HG02763 (cell line): ENCODE data around the gene PLEKHM2.

Experiments used
- ATAC-seq: cut with Tn5 transposase; IDR thresholded peaks from one replicate; pipeline ENCODE4 v1.9.1; 2021; ENCODE audit warnings: mild to moderate bottlenecking, moderate library complexity; ENCODE audit not compliant: unreplicated experiment

The PLEKHM2 gene

GRCh38 chr1:15737324-15738319 lies 53.5 kb downstream of the PLEKHM2 start:
- ATAC-seq: no peak

GRCh38 chr1:15738416-15739113 lies 54.4 kb downstream of the PLEKHM2 start:
- no peak for ATAC-seq

- ATAC-seq: no peak
These were observed 55.1 kb downstream of the PLEKHM2 start for GRCh38 chr1:15739259-15739658.

GRCh38 chr1:15739745-15740144 lies 55.6 kb downstream of the PLEKHM2 start:
- no peak for ATAC-seq

- no peak for ATAC-seq
These were observed 57.1 kb downstream of the PLEKHM2 start for GRCh38 chr1:15740924-15741850.

- ATAC-seq: no peak
These were observed 58.2 kb downstream of the PLEKHM2 start, which contains the start of gene TMEM82 for GRCh38 chr1:15742339-15742801. Gene TMEM82 (plus strand): TSS chr1:15742499. CDS start chr1:15742560, 61 bp downstream.

GRCh38 chr1:15744122-15744679 lies 60.1 kb downstream of the PLEKHM2 start:
- no peak for ATAC-seq

- ATAC-seq: no peak
These were observed 63.3 kb downstream of the PLEKHM2 start for GRCh38 chr1:15747378-15747777.

GRCh38 chr1:15748264-15748663 lies 64.1 kb downstream of the PLEKHM2 start:
- no peak for ATAC-seq

- ATAC-seq: no peak
These were observed 64.7 kb downstream of the PLEKHM2 start for GRCh38 chr1:15748690-15749398.

- no peak for ATAC-seq
These were observed 65.5 kb downstream of the PLEKHM2 start for GRCh38 chr1:15749399-15750291.

GRCh38 chr1:15750924-15751323 lies 66.8 kb downstream of the PLEKHM2 start:
- no peak for ATAC-seq

GRCh38 chr1:15751717-15752116 lies 67.6 kb downstream of the PLEKHM2 start:
- no peak for ATAC-seq

GRCh38 chr1:15753776-15754175 lies 69.7 kb downstream of the PLEKHM2 start:
- ATAC-seq: no peak

GRCh38 chr1:15755021-15755645 lies 71.0 kb downstream of the PLEKHM2 start:
- no peak for ATAC-seq

- no peak for ATAC-seq
These were observed 71.5 kb downstream of the PLEKHM2 start for GRCh38 chr1:15755646-15756040.

GRCh38 chr1:15756143-15757015 lies 72.3 kb downstream of the PLEKHM2 start:
- ATAC-seq: no peak
